GM12873 (cell line): ENCODE results near the gene MAGI2.

Source experiments
- TF ChIP-seq, protein P1 (sequence below): IDR thresholded peaks from 2 replicates; pipeline ENCODE4 v1.5.1; 2012; ENCODE audit warnings: low read depth, mild to moderate bottlenecking, moderate library complexity, low read length, control low read depth; ENCODE audit not compliant: insufficient read depth; ENCODE audit errors: missing control alignments

Gene MAGI2

DNA sequence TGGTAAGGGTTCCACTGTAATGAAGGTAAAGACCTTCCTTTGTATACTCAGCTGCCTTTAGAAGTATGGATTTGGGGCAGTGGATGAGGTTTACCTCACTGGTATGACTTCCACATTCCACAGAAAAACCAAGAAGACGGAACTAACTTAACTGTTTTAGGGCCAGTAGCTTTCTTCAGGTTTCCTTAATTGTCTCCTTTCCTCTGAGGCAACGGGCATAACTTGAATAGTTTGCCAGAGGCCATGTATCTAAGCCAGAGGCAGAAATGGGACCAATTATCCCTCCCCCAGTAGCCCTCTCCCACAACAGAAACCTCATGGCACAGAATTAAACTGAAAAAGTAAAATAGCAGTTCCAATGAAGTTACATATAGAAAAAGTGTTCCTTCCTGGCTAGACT is 1373.2 kb downstream of the MAGI2 start:
- TF ChIP-seq, protein P1, sequence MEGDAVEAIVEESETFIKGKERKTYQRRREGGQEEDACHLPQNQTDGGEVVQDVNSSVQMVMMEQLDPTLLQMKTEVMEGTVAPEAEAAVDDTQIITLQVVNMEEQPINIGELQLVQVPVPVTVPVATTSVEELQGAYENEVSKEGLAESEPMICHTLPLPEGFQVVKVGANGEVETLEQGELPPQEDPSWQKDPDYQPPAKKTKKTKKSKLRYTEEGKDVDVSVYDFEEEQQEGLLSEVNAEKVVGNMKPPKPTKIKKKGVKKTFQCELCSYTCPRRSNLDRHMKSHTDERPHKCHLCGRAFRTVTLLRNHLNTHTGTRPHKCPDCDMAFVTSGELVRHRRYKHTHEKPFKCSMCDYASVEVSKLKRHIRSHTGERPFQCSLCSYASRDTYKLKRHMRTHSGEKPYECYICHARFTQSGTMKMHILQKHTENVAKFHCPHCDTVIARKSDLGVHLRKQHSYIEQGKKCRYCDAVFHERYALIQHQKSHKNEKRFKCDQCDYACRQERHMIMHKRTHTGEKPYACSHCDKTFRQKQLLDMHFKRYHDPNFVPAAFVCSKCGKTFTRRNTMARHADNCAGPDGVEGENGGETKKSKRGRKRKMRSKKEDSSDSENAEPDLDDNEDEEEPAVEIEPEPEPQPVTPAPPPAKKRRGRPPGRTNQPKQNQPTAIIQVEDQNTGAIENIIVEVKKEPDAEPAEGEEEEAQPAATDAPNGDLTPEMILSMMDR: no peak

DNA sequence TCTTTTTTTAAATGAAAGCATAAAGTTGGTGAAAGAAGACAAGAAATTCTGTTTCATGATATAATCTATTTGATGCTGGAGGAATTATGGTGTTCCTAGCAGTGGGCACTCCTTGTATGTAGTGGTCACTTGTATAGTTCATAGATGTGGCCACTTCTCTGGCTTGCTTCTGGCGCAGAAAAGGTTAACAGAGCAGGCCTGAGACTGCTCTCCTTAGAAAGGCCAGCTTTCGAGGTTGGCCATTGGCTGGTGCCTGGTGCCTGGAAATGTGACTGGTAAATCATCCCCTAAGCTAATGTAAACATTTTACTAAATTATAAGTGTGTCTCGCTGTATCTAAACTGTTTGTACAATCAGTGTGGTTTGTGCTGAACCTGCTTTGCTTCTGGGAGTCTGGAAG is 1378.8 kb downstream of the MAGI2 start:
- TF ChIP-seq, protein P1: no peak

DNA sequence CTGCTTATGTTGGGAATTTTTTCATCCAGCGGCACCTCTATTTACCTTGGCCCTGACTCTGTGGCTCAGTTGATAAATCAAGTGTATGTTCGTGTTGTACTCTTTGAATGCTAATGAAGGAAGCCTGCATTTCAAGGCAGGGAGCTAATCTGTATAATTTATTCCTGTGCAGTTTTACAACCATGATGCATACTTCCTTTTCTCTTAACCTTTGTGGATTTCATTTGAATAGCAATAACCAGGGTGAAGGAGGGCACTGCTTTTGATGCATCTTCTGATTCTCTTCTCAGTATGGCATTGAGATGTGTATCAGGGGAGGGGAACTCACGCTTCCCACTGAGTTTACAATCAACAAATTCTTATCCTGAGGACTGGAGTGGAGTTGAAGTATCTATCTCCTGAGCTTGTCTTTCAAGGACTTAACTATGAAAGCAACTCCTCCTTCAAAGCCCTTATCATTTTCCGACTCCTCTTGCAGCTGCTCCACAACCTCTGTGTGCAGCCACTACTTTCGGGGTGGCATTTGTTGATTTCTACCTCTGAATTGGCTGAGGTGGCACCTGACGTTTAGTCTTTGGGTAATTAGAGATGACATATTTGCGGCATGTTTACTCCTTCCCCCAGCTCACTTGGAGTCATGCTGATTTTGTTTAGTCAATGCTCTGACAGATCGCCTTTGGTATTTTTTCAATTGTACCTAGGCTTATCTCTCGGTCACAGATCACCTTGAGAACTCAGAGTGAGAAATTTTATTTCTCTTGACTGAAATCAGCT is 1379.7 kb downstream of the MAGI2 start:
- TF ChIP-seq, protein P1: no peak

DNA sequence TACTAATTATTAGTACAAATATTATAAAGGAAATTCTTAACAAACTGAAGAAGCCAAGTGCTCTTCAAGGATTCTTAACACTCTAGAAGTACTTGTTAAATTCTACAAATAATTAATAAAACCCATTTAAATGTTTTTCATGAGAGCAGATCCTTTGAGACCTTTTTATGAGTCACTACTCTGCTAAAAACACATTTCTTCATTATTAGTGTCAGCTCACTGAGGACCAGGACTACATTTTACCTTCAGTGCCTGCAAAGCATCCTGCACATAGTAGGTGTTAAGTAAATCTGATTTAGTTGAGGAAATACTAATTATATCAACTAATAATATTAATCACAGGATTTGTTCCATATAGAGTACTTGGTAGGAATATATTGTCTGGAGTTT is 1381.3 kb downstream of the MAGI2 start:
- TF ChIP-seq, protein P1: no peak

DNA sequence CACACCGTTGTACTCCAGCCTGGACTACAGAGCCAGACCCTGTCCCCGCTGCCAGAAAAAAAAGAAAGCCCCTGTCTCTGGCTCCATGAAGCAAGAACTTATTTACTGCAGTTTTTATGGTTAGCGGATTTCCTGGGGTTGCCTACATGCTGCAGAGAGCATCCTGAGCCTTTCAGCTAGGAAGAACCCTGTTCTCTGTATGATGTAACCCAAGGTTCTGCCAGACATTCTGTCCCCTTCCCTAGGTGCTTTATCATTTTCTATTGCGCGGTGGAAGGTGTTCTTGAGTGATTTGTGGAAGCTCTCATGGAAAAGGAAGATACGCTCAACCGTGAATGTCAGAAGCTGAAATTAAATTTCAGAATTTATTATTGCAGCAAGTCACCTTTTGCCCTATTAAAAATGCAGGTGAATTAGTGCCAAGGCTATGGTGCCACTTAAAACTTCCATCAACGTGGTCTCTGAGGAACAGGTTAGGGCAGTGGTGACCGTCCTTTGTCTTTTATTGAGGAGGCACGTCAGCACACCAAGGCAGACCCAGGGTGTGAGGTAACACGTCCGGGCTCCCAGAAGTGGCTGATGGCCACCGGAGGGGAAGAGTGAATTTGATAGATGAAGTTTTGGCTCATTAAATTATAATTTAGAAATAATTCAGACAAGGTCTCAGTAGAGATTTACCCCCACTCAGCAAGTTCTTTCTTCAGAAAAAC is 1381.8 kb downstream of the MAGI2 start:
- TF ChIP-seq, protein P1: no peak

DNA sequence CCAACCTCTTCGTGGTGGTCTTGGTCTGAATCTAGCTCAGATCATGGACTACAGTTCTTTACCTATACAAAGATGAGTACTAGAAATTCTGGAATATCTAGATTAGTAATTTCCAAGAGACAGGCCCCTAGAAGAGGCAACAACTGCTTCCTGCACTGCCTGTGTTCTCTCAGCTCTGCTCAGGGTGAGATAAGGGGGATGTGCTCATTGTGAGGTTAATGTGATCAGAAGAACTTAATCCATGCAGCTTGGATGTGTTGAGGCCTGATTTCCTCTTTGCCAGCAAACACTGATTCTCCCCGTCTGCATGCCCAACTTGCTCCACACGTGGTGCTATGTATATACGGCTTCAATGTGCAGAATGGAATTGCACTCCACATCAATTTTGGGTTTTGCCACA is 1386.9 kb downstream of the MAGI2 start:
- TF ChIP-seq, protein P1: no peak

DNA sequence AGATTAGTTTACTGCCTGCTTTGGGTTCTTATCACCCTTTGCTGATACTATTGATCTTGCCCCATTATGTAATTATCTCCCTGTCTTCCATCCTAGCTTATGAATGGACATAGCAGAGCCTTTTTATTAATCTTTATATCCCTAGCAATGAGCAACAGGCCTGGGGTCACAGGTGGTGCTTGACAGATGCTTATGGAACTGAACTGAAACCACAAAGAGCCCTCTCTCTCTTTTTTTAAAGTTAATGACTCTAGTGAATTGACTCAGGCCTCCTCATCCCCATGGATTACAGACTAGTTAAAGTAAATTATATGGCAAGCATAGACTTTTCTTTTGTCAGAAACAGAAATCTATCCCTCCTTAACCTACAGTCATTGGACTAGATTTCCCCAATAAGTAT is 1389.7 kb downstream of the MAGI2 start:
- TF ChIP-seq, protein P1: no peak
